KMS-11 (cell line): ENCODE results near the gene RNF112.

ENCODE experiments used
- H2AFZ ChIP-seq: fragments of 200-600 bp; sonication (generic); 2 replicates; pipeline ENCODE4 v1.6.1; 2016; ENCODE audit warnings: antibody characterized with exemption, mixed run types, low read depth
- H3K27ac ChIP-seq: fragments of 200-600 bp; sonication (generic); 2 replicates; pipeline ENCODE4 v1.6.1; 2016; ENCODE audit warnings: mild to moderate bottlenecking, mixed run types
- H3K27me3 ChIP-seq: fragments of 200-600 bp; sonication (generic); 2 replicates; pipeline ENCODE4 v1.6.1; 2017; ENCODE audit warnings: mild to moderate bottlenecking, low read depth, mixed run types, moderate library complexity; ENCODE audit not compliant: insufficient read depth
- H3K36me3 ChIP-seq: fragments of 200-600 bp; sonication (generic); 2 replicates; pipeline ENCODE4 v1.6.1; 2017; ENCODE audit warnings: mild to moderate bottlenecking, mixed run types; ENCODE audit not compliant: insufficient read depth
- H3K4me1 ChIP-seq: fragments of 200-600 bp; sonication (generic); 2 replicates; pipeline ENCODE4 v1.6.1; 2016; ENCODE audit warnings: mild to moderate bottlenecking, low read depth, mixed run types; ENCODE audit not compliant: poor library complexity, severe bottlenecking
- H3K4me2 ChIP-seq: fragments of 200-600 bp; sonication (generic); 2 replicates; pipeline ENCODE4 v1.7.0; 2016; ENCODE audit warnings: mild to moderate bottlenecking, mixed run types
- H3K4me3 ChIP-seq: fragments of 200-600 bp; sonication (generic); IDR thresholded peaks from 2 replicates; pipeline ENCODE4 v1.6.1; 2017; ENCODE audit warnings: low read depth, low read length, mixed read lengths; ENCODE audit not compliant: insufficient read depth
- H3K79me2 ChIP-seq: fragments of 200-600 bp; sonication (generic); 2 replicates; pipeline ENCODE4 v1.6.1; 2016; ENCODE audit warnings: low read depth, mixed run types; ENCODE audit not compliant: insufficient read depth
- H3K9ac ChIP-seq: fragments of 200-600 bp; sonication (generic); 2 replicates; pipeline ENCODE4 v1.6.1; 2016; ENCODE audit warnings: mild to moderate bottlenecking, mixed run types
- H4K20me1 ChIP-seq: fragments of 200-600 bp; sonication (generic); 2 replicates; pipeline ENCODE4 v1.6.1; 2016; ENCODE audit warnings: mild to moderate bottlenecking, mixed run types; ENCODE audit not compliant: insufficient read depth
- CTCF ChIP-seq: fragments of 200-600 bp; sonication (generic); conservative IDR thresholded peaks from 2 replicates; pipeline ENCODE4 v1.6.1; 2017; ENCODE audit warnings: low read depth, mild to moderate bottlenecking, antibody characterized with exemption, low read length, moderate library complexity, mixed read lengths

Gene RNF112

GRCh38 chr17:19363114-19363438 is 48.0 kb upstream of the RNF112 start:
- Histone ChIP-seq H3K4me3 (no peak overlapping the region), H3K4me2 (peak overlapping the region; percentile 51), H3K9ac (no peak overlapping the region), H3K4me1 (peaks cover 8% of the 10 kb centered on the region), H3K27me3 (no peaks in the 10 kb centered on the region), H3K36me3 (no peaks in the 10 kb centered on the region), H2AFZ (peak overlapping the region; percentile 93), H3K79me2 (no peaks in the 10 kb centered on the region), H3K27ac (no peak overlapping the region), H4K20me1 (no peaks in the 10 kb centered on the region)
- TF ChIP-seq CTCF = peak; percentile 34; the same call in 1 of the 2 replicates

- no peak overlapping the region for H3K27ac ChIP-seq
- H3K4me3 ChIP-seq = no peak overlapping the region
- H3K4me1 ChIP-seq = peaks cover 8% of the 10 kb centered on the region
- H3K9ac ChIP-seq = no peak overlapping the region
- no peak for TF ChIP-seq CTCF
- H3K4me2 ChIP-seq = no peak overlapping the region; the same call in 1 of the 2 replicates
- no peak overlapping the region for H2AFZ ChIP-seq
- H3K79me2 ChIP-seq = no peaks in the 10 kb centered on the region
- H4K20me1 ChIP-seq = no peaks in the 10 kb centered on the region
- H3K27me3 ChIP-seq = no peaks in the 10 kb centered on the region
- H3K36me3 ChIP-seq = no peaks in the 10 kb centered on the region
Observed at GRCh38 chr17:19363460-19364035, 47.5 kb upstream of the RNF112 start.

- H3K27ac ChIP-seq = no peak overlapping the region
- H3K9ac ChIP-seq = no peak overlapping the region
- H3K4me3 ChIP-seq = no peak overlapping the region
- H3K36me3 ChIP-seq = no peaks in the 10 kb centered on the region
- H3K4me2 ChIP-seq = no peak overlapping the region
- peaks cover 8% of the 10 kb centered on the region for H3K4me1 ChIP-seq
- H3K27me3 ChIP-seq = no peaks in the 10 kb centered on the region
- H3K79me2 ChIP-seq = no peaks in the 10 kb centered on the region
- no peak overlapping the region for H2AFZ ChIP-seq
- H4K20me1 ChIP-seq = no peaks in the 10 kb centered on the region
- TF ChIP-seq CTCF = no peak
Observed at GRCh38 chr17:19364699-19365498, 46.1 kb upstream of the RNF112 start.

- Histone ChIP-seq H3K79me2 (no peaks in the 10 kb centered on the region), H2AFZ (no peak overlapping the region), H3K4me3 (no peak overlapping the region), H3K9ac (no peak overlapping the region), H3K36me3 (no peaks in the 10 kb centered on the region), H3K4me2 (no peak overlapping the region), H4K20me1 (no peaks in the 10 kb centered on the region), H3K4me1 (peaks cover 8% of the 10 kb centered on the region), H3K27ac (no peak overlapping the region), H3K27me3 (no peaks in the 10 kb centered on the region)
- TF ChIP-seq CTCF = no peak
Observed at GRCh38 chr17:19365499-19365817, 45.6 kb upstream of the RNF112 start.
